GM08714 (cell line): ENCODE data around the gene GSG1L.

ENCODE experiments used
- H3K4me3 ChIP-seq: fragments of 200-500 bp; sonication (Bioruptor generic); 2 replicates; pipeline ENCODE4 v1.5.1; 2014; ENCODE audit warnings: mild to moderate bottlenecking, low read length, inconsistent platforms
- ZNF274 ChIP-seq: IDR thresholded peaks from 2 replicates; pipeline ENCODE4 v1.6.1; 2012; ENCODE audit warnings: mild to moderate bottlenecking, low read depth, low read length

GSG1L gene

GRCh38 chr16:27759967-27760788 lies 303.3 kb downstream of the GSG1L start:
- H3K4me3 ChIP-seq = no peak overlapping the region
- no peak for TF ChIP-seq ZNF274

- no peak for TF ChIP-seq ZNF274
Measured at GRCh38 chr16:27759301-27759871, 304.1 kb downstream of the GSG1L start.

GRCh38 chr16:27758544-27758943 lies 305.0 kb downstream of the GSG1L start:
- TF ChIP-seq ZNF274 = no peak
- H3K4me3 ChIP-seq = no peak overlapping the region

More at GRCh38 chr16:27759301-27759871, 304.1 kb downstream of the GSG1L start:
- no peak overlapping the region for H3K4me3 ChIP-seq

GRCh38 chr16:27756206-27756970 lies 307.1 kb downstream of the GSG1L start:
- H3K4me3 ChIP-seq = no peak overlapping the region
- no peak for TF ChIP-seq ZNF274

GRCh38 chr16:27754788-27755690 lies 308.5 kb downstream of the GSG1L start:
- TF ChIP-seq ZNF274 = no peak
- no peak overlapping the region for H3K4me3 ChIP-seq

GRCh38 chr16:27753563-27753962 lies 310.0 kb downstream of the GSG1L start:
- TF ChIP-seq ZNF274 = no peak

GRCh38 chr16:27752241-27752640 lies 311.3 kb downstream of the GSG1L start:
- H3K4me3 ChIP-seq = no peak overlapping the region
- no peak for TF ChIP-seq ZNF274

More at GRCh38 chr16:27753563-27753962, 310.0 kb downstream of the GSG1L start:
- no peak overlapping the region for H3K4me3 ChIP-seq

GRCh38 chr16:27751676-27752075 lies 311.8 kb downstream of the GSG1L start:
- no peak for TF ChIP-seq ZNF274

GRCh38 chr16:27751233-27751632 lies 312.3 kb downstream of the GSG1L start:
- no peak for TF ChIP-seq ZNF274

More at GRCh38 chr16:27751676-27752075, 311.8 kb downstream of the GSG1L start:
- no peak overlapping the region for H3K4me3 ChIP-seq

GRCh38 chr16:27749946-27750345 lies 313.6 kb downstream of the GSG1L start:
- TF ChIP-seq ZNF274 = no peak

More at GRCh38 chr16:27751233-27751632, 312.3 kb downstream of the GSG1L start:
- no peak overlapping the region for H3K4me3 ChIP-seq

GRCh38 chr16:27749547-27749875 lies 314.0 kb downstream of the GSG1L start:
- TF ChIP-seq ZNF274 = no peak

More at GRCh38 chr16:27749946-27750345, 313.6 kb downstream of the GSG1L start:
- H3K4me3 ChIP-seq = no peak overlapping the region

GRCh38 chr16:27748868-27749546 lies 314.5 kb downstream of the GSG1L start:
- TF ChIP-seq ZNF274 = no peak

More at GRCh38 chr16:27749547-27749875, 314.0 kb downstream of the GSG1L start:
- H3K4me3 ChIP-seq = no peak overlapping the region

GRCh38 chr16:27747946-27748345 lies 315.6 kb downstream of the GSG1L start:
- no peak overlapping the region for H3K4me3 ChIP-seq
- TF ChIP-seq ZNF274 = no peak

More at GRCh38 chr16:27748868-27749546, 314.5 kb downstream of the GSG1L start:
- H3K4me3 ChIP-seq = no peak overlapping the region
